GM21526 (cell line): ENCODE results near the gene RIMBP2.

Source experiments
- ATAC-seq: cut with Tn5 transposase; IDR thresholded peaks from one replicate; pipeline ENCODE4 v1.9.1; 2021; ENCODE audit warnings: moderate library complexity; ENCODE audit not compliant: unreplicated experiment, low FRiP score

The RIMBP2 gene

GRCh38 chr12:130640901-130641300 is 75.2 kb downstream of the RIMBP2 start:
- no peak for ATAC-seq

GRCh38 chr12:130640496-130640895 is 75.6 kb downstream of the RIMBP2 start:
- no peak for ATAC-seq

- no peak for ATAC-seq
Observed at GRCh38 chr12:130639476-130640424, 76.3 kb downstream of the RIMBP2 start.

GRCh38 chr12:130636370-130636769 is 79.7 kb downstream of the RIMBP2 start:
- ATAC-seq: no peak

- no peak for ATAC-seq
Observed at GRCh38 chr12:130634866-130635265, 81.2 kb downstream of the RIMBP2 start.

- no peak for ATAC-seq
Observed at GRCh38 chr12:130633771-130634170, 82.3 kb downstream of the RIMBP2 start.

GRCh38 chr12:130632642-130633041 is 83.5 kb downstream of the RIMBP2 start:
- ATAC-seq: no peak

GRCh38 chr12:130628304-130628703 is 87.8 kb downstream of the RIMBP2 start:
- ATAC-seq: no peak

GRCh38 chr12:130627175-130627574 is 88.9 kb downstream of the RIMBP2 start:
- no peak for ATAC-seq

- no peak for ATAC-seq
Observed at GRCh38 chr12:130626601-130627000, 89.5 kb downstream of the RIMBP2 start.

GRCh38 chr12:130625201-130625600 is 90.9 kb downstream of the RIMBP2 start:
- ATAC-seq: no peak

- ATAC-seq: no peak
Observed at GRCh38 chr12:130622803-130623202, 93.3 kb downstream of the RIMBP2 start.

- ATAC-seq: no peak
Observed at GRCh38 chr12:130621696-130622298, 94.3 kb downstream of the RIMBP2 start.

GRCh38 chr12:130620756-130621155 is 95.3 kb downstream of the RIMBP2 start:
- ATAC-seq: no peak

- ATAC-seq: no peak
Observed at GRCh38 chr12:130620281-130620680, 95.8 kb downstream of the RIMBP2 start.

- no peak for ATAC-seq
Observed at GRCh38 chr12:130619385-130620001, 96.6 kb downstream of the RIMBP2 start.

- ATAC-seq: no peak
Observed at GRCh38 chr12:130617219-130617618, 98.9 kb downstream of the RIMBP2 start.

- ATAC-seq: no peak
Observed at GRCh38 chr12:130615861-130616345, 100.2 kb downstream of the RIMBP2 start.

- no peak for ATAC-seq
Observed at GRCh38 chr12:130614530-130614905, 101.6 kb downstream of the RIMBP2 start.

GRCh38 chr12:130613831-130614529 is 102.1 kb downstream of the RIMBP2 start:
- no peak for ATAC-seq

GRCh38 chr12:130613131-130613530 is 103.0 kb downstream of the RIMBP2 start:
- ATAC-seq: no peak
